Measurements from ENCODE around the gene MAML2.

The MAML2 gene

GRCh38 chr11:96232132-96232531 lies 110.9 kb downstream of the MAML2 start:
- no peak for DNase-seq

DNA sequence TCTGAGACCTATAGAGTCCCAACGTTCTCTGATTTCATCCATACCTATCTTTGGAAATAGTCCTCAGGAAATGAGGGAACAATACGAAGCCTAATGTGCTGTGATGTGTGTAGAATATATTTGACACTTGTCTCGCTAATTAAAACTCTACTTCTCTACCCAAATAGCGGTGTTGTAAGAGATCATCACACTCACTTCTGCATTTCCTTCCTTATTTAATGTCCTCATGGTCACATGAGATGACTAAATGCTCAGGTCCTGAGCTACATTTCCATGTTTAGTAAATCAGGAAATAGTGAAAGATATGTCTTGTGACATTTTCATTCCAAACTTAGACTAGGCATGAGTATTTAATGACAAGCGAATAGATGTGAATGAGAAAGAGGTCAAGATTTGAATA lies 112.3 kb downstream of the MAML2 start:
- DNase-seq: no peak

DNA sequence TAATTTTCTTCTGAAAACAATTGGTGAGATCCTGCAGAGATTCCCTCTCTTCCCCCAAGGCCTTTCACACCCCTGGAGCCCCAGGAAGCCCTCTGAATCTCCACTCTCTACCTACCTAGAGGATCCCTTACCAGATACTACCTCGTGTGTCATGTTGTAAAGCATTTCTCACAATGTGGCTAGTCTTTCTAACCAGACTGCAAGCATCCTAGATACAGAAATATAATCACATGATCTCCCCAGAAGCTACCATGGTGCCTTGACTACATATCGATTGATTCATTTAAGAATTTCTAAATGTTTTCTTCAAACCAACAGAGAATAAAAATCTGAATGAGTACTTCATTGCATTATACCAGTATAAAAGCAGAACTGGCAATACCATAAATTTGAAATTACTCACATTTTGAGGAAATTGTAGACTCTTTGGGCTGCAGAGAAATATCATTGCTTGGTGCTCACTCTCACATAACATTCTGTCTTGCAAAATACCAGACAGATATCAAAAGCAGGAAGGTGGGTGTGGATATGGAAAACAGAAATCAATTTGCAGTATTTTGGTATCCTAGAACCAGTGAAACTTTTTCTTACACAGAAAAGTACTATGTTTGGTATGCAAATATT lies 113.5 kb downstream of the MAML2 start:
- no peak for DNase-seq

- no peak for DNase-seq
Measured at GRCh38 chr11:96228910-96229309, 114.1 kb downstream of the MAML2 start.

- no peak for DNase-seq
Measured at GRCh38 chr11:96228473-96228891, 114.5 kb downstream of the MAML2 start.

- DNase-seq: no peak
Measured at GRCh38 chr11:96227244-96227643, 115.8 kb downstream of the MAML2 start.

- DNase-seq: no peak
Measured at GRCh38 chr11:96223083-96223482, 119.9 kb downstream of the MAML2 start.

DNA sequence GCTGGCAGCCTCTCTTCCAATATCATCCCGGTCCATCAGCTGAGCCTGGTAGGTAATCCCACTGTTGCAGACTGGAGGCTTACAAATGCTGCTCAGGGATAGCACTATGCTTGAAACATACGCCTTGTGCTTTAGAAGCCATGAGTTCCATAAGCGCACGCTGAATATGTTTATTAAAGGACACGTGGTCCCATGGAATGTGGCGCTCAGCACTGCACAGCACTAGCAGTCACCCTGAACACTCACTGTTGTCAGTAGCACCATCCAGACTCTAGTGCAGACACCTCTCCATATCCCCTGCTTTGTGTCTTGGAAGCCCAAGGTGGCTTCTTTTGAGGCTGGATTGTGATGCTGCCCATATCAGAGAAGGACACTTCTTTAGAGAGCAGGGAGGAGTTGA lies 120.9 kb downstream of the MAML2 start:
- DNase-seq: no peak

DNA sequence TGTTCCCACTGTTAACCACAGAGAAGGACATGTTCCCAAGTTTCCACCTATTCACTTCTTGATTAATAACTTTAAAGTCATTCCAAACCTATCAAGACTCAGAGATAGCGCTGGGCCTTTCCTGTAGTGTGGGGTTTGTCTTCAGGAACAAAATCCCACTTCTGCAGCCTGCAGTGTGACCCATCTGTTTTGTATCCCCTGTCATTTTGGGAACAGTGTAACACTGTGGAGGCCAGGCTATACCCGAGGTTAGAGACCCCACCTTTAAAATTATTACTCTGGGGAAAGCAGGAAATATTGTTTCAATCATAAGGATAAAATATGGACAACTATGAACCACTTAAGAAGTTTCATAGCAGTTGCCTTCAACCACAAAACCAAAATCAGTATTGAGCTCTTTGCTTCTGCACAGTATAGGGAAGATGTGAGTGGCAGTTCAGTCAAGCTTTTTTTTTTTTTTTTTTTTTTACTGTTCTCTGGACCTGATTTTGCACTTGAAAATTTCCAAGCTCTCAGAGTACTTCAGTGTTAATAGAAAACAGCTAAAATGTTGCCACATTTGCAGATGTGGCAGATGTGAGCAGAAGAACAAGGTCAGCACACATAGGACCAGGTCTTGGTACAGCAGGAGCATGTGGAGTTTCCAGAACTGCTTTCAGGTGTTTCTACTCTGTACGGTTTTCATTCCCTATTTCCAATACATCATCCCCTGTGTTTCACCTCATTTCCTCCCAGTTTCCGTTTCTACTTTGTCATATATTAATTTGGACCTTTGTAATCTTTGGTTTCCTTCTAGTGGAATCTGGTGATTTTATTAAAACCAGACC lies 121.5 kb downstream of the MAML2 start:
- no peak for DNase-seq

- no peak for DNase-seq
Measured at GRCh38 chr11:96219981-96220623, 122.9 kb downstream of the MAML2 start.

DNA sequence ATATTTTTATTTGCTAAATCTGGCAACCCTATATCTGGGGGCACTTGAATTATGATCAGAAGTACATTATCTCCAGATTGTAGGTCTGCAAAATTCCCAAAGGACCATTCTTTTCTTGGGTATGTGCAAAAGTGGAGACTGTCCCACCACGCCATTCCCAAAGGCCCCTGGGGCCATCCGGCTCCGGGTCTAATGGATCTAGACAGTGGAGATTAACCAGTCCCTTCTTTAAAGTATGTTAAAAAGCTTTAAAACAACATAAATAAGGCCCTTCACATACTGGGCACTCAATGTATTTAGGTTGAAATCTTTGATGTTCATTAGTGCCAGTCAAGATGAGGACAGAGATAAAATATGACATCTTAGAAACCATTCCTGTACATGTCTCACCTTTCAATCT lies 124.1 kb downstream of the MAML2 start:
- DNase-seq: no peak

DNA sequence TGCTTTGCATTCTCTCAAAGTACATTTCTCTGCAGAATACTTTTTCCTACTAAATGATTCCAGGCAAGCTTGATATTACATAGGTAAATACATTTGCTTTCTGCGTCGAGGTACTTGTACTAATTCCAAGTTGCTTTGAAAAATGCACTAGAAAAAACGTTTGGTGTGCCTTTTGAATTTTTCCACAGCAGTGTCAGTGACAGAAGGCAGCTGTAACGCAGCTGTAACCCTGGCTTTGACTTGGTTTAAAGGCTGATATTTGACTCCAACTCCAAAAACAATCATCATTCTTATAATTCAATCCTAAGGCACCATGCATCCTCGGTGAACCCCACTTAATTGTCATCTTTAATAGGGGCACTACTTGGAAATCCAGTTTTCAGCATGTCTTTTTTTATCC lies 125.0 kb downstream of the MAML2 start:
- DNase-seq: no peak

GRCh38 chr11:96217206-96217605 lies 125.8 kb downstream of the MAML2 start:
- DNase-seq: no peak

DNA sequence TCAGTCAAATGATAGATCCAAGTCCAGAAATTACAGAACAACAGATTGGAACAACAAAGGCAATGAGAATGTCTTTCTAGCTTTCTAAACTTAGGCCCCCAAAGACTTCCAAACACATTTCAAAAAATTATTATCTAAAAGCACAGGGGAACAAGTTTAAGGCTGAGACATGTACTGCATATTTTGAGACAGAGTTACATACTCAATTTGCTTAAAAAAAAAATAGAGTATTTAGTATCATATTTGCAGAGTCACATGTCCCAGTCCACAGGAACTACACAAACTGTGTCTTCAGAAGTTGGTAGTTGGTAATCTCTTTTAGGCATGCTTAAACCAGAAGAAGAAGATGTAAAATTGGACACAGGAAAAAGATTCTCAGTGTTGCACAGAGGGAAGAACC lies 127.2 kb downstream of the MAML2 start:
- no peak for DNase-seq

GRCh38 chr11:96215110-96215782 lies 127.7 kb downstream of the MAML2 start:
- DNase-seq: no peak

GRCh38 chr11:96214777-96215109 lies 128.3 kb downstream of the MAML2 start:
- no peak for DNase-seq

GRCh38 chr11:96213500-96213899 lies 129.5 kb downstream of the MAML2 start:
- no peak for DNase-seq

DNA sequence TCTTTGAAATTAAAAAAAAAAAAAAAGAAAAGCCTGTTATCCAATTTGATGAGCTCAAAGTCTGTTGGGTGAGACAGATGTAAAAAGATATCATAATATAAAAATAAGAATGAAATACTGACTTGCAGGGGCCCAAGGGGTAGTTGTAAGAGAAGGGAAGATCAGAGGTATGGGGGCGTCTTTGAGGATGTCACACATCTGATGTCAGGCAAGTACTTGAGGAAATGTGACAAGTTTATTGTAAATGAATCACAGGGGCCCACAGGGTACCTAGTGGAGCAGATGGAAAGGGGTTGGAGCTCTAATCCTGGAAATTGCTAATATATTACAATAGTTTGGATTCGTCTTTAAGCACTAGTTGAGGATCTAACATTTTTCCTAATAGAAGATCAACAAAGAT lies 131.6 kb downstream of the MAML2 start:
- DNase-seq: no peak

DNA sequence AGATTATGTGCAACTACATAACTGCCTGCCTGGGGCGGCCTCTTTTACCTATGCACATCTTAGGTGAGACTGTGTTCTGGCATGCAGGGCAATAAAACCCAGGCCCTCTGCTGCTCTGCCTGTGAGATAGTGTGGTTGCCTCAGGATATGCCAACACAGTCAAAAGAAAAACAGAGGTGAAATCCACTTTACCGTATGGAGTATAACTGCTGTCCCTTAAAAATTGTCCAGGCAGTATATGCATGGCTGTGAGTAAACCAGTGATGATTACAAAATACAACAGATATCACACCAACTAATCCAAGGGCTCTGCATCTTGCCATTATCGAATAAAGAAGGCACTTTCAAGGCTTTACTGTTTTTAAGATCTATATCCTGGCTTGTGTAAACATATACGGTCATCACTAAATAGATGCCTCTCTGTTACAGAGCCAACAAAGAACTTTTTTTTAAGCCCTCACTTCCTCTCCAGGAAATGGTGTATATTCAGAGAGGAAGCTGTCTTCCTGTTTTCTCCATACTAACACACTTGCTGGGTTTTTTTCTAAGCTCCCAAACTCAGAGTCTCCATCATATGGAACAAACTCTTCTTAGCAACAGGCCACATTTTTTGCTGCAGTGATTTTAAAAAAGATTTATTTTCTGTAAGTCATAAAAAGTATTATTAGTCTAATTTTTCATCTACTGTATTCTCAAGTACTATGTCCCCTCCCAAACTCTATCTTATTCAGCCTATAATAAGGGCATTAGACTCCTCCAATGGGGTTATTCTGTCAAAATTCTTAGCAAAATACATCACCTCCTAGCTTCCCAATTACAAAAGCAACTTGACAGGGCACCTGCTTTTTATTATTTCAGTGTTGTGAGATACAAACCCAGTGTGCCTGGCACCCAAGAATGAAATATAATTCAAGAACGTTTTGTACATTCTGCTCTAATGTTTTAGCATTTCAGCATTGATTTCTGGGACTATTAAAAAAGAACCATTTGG lies 135.2 kb downstream of the MAML2 start:
- DNase-seq: no peak

- DNase-seq: no peak
Measured at GRCh38 chr11:96206955-96207354, 136.0 kb downstream of the MAML2 start.

DNA sequence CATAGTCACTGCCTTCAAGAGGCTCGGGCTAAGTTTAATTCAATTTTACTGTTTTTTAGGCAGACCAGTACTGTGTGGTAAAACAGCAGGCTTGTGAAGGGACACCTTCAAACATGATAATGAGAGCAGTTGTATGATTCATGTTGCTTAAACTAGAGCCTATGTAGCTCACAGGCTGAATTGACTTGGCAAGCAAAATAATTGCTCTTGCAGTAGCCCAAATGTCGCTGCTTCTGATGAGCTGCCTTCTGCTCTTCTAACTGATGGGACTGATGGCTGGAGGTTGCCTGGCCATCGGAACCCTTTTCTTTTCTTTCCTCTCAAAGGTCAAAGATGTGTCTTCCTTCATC lies 137.6 kb downstream of the MAML2 start:
- DNase-seq: no peak

DNA sequence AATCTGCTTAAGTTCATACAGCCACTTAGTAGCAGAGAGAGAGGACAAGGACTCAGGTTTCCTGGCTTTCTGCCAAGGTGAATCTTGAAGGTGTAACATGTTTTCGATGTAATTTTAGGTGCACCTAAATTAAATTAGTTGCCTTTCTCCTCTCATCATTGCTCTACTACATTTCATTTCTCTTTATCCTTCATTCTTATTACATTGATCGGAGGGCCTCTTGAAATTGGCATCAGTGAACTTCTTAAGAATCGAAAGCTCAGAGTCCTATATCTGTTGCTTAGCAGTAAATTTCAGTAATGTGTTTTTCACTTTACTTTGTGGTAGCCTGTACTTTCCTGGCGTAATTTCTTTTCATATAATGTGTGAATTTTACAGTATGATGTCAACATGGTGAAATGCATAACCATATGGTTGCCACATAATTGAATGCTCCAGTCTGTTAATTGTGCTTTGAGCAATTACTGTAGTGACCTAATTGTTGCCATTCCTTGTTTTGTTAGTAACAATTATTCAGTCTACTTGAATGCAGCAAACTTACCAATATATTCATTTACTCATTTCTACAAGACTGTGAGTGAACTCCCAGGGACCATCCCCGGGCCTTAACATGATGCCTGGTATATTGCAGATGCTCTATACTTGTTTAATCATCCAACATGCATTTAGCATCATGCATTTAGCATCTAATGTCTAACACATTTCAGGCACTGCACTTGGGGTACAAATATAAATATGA lies 138.1 kb downstream of the MAML2 start:
- no peak for DNase-seq

All from DMS79 (cell line).